ENCODE data around the gene HIRA. TPM values are rescaled to one million over a fixed set of nuclear protein-coding genes. Genes with fewer than 3 reads are reported as not detected.

The HIRA gene
- total and polyA plus RNA-seq, 9 of the 15 experiments (the other 6 are each of a cell fraction or from before 2014, with no cell fraction given): 0.96 to 132 (median 58.4) TPM

DNA sequence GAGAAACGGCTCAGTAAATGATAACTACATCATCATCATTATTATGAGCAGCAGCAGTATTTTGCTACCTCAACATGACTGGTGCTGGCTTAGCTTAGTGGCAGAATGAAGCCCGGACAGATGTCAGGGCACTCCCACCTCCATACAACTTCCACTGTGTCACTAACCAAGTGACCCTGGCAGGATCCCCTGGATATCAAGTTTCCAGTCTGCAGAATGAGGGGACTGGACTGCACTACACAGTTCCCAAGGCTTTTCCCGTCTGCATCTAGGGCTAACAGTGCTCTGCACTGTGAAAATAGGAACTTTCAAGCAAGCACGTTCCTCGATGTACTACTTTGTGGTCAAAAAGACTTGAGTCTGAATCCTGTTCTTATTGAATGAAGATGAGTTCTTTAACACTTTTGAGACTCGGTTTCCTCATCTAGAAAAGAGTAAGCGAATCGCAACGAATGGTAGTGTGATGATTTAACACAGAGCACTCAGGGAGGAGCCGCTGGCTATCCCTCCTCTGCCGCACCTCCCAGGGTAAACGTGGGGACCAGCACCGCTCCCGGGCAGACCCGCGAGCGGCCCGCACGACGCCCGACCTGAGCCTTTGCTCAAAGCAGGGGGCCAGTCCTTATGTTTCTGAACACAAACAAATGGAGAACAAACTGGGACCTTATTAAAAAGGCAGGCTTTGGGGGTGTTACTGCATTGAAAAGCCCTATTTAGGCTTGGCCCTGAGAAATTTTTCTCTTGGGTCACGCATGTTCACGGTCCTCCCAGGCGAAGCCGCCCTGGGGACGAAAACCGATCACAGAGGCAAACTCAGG is 140.9 kb downstream of the HIRA start (continued):
- TF ChIP-seq WHSC1 (IDR thresholded peaks at IDR 0.05; ENCODE audit: low read length) (no peak), CHD4 (IDR thresholded peaks at IDR 0.05; ENCODE audit: insufficient read depth, insufficient replicate concordance, low read depth, low read length, poor library complexity, severe bottlenecking) (no peak), CBX5 (IDR thresholded peaks at IDR 0.05; ENCODE audit: borderline replicate concordance, low read depth) (no peak), ZNF77 (CRISPR knock-in tag; IDR thresholded peaks at IDR 0.05) (no peak), GATAD2B (IDR thresholded peaks at IDR 0.05; ENCODE audit: borderline replicate concordance) (no peak), TARDBP (IDR thresholded peaks at IDR 0.05) (no peak), LARP7 (IDR thresholded peaks at IDR 0.05) (no peak), DACH1 (IDR thresholded peaks at IDR 0.05; ENCODE audit: partially characterized antibody) (no peak), NCOA6 (IDR thresholded peaks at IDR 0.05) (no peak), ARHGAP35 (IDR thresholded peaks at IDR 0.05; ENCODE audit: partially characterized antibody) (no peak), MAX (CRISPR knock-in tag; IDR thresholded peaks at IDR 0.05) (no peak), ARID4B (CRISPR knock-in tag; IDR thresholded peaks at IDR 0.05) (no peak), ZNF707 (CRISPR knock-in tag; conservative IDR thresholded peaks at IDR 0.05) (no peak)
- TF ChIP-seq, protein P1, sequence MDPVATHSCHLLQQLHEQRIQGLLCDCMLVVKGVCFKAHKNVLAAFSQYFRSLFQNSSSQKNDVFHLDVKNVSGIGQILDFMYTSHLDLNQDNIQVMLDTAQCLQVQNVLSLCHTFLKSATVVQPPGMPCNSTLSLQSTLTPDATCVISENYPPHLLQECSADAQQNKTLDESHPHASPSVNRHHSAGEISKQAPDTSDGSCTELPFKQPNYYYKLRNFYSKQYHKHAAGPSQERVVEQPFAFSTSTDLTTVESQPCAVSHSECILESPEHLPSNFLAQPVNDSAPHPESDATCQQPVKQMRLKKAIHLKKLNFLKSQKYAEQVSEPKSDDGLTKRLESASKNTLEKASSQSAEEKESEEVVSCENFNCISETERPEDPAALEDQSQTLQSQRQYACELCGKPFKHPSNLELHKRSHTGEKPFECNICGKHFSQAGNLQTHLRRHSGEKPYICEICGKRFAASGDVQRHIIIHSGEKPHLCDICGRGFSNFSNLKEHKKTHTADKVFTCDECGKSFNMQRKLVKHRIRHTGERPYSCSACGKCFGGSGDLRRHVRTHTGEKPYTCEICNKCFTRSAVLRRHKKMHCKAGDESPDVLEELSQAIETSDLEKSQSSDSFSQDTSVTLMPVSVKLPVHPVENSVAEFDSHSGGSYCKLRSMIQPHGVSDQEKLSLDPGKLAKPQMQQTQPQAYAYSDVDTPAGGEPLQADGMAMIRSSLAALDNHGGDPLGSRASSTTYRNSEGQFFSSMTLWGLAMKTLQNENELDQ (CRISPR knock-in tag; IDR thresholded peaks at IDR 0.05; ENCODE audit: borderline replicate concordance): peak; percentile 61; the same call in 1 of the 2 replicates
- TF ChIP-seq, protein P2, sequence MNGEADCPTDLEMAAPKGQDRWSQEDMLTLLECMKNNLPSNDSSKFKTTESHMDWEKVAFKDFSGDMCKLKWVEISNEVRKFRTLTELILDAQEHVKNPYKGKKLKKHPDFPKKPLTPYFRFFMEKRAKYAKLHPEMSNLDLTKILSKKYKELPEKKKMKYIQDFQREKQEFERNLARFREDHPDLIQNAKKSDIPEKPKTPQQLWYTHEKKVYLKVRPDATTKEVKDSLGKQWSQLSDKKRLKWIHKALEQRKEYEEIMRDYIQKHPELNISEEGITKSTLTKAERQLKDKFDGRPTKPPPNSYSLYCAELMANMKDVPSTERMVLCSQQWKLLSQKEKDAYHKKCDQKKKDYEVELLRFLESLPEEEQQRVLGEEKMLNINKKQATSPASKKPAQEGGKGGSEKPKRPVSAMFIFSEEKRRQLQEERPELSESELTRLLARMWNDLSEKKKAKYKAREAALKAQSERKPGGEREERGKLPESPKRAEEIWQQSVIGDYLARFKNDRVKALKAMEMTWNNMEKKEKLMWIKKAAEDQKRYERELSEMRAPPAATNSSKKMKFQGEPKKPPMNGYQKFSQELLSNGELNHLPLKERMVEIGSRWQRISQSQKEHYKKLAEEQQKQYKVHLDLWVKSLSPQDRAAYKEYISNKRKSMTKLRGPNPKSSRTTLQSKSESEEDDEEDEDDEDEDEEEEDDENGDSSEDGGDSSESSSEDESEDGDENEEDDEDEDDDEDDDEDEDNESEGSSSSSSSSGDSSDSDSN (IDR thresholded peaks at IDR 0.05; ENCODE audit: borderline replicate concordance in 1 of 2, low read depth in 2 of 2, low read length in 2 of 2): 0 out of 4 replicates have a peak, but pooled peaks of 1 of the 2 experiments have one; percentile 77
- TF ChIP-seq, protein P3, sequence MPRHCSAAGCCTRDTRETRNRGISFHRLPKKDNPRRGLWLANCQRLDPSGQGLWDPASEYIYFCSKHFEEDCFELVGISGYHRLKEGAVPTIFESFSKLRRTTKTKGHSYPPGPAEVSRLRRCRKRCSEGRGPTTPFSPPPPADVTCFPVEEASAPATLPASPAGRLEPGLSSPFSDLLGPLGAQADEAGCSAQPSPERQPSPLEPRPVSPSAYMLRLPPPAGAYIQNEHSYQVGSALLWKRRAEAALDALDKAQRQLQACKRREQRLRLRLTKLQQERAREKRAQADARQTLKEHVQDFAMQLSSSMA (CRISPR knock-in tag; IDR thresholded peaks at IDR 0.05): no peak
